ENCODE measurements around the gene ATXN7L1.

Gene ATXN7L1

DNA sequence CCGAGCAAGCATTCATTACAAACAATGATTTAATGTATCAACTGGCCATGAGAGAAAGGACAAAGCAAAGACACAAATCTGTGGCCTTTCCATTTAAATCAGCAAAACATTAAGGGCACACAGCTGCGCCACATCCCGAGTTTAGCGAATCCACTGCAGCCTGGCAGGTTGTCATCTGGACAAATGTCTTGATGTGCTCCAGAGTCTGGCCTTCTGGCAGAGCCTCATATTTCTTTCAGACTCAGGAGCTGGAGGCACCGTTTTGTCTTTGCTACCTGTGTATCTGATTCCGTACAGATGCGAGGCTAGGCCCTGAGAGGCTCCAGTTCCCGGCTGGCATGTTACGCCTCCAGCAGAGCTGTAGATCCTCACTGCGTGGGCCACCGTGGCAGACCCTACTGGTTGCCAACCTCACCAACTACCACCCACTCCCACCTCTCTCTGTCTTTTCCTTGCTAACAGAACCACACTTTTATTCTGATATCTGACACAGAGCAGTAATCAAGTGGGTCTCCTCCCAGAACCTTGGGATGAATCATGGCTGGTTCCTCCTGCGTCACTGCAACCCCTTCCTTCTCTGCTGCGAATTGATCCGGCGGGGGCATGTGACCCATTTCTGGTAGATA is 254.2 kb downstream of the ATXN7L1 start:
- Histone ChIP-seq H3K4me3 (ENCODE audit: low read depth in 1 of 2, low read length in 2 of 2) (no peak overlapping the region), H3K27me3 (ENCODE audit: control insufficient read depth in 1 of 2, insufficient read depth in 2 of 2, low read length in 2 of 2) (no peaks in the 10 kb centered on the region), H3K9ac (ENCODE audit: low read depth in 1 of 2, low read length in 2 of 2) (no peak overlapping the region), H3K36me3 (ENCODE audit: control insufficient read depth in 1 of 2, insufficient read depth in 2 of 2, low read length in 2 of 2) (peaks cover 31 to 32% of the 10 kb centered on the region in 2 donors), H3K27ac (ENCODE audit: low read depth, low read length) (no peak overlapping the region), H3K9me3 (ENCODE audit: control insufficient read depth in 1 of 2, low read length in 2 of 2) (peaks cover 0 to 7% of the 10 kb centered on the region in 2 donors), H3K4me1 (ENCODE audit: control insufficient read depth in 1 of 2, insufficient read depth in 2 of 2, low read length in 2 of 2) (no peaks in the 10 kb centered on the region)

GRCh38 chr7:105621617-105622016 is 254.8 kb downstream of the ATXN7L1 start:
- H3K9me3 ChIP-seq (ENCODE audit: control insufficient read depth in 1 of 2, low read length in 2 of 2): peaks cover 0 to 7% of the 10 kb centered on the region in 2 donors
- no peaks in the 10 kb centered on the region for H3K4me1 ChIP-seq (ENCODE audit: control insufficient read depth in 1 of 2, insufficient read depth in 2 of 2, low read length in 2 of 2)
- H3K4me3 ChIP-seq (ENCODE audit: low read depth in 1 of 2, low read length in 2 of 2): no peak overlapping the region
- H3K27ac ChIP-seq (ENCODE audit: low read depth, low read length): no peak overlapping the region
- H3K9ac ChIP-seq (ENCODE audit: low read depth in 1 of 2, low read length in 2 of 2): no peak overlapping the region
- peaks cover 29 to 33% of the 10 kb centered on the region in 2 donors for H3K36me3 ChIP-seq (ENCODE audit: control insufficient read depth in 1 of 2, insufficient read depth in 2 of 2, low read length in 2 of 2)
- no peaks in the 10 kb centered on the region for H3K27me3 ChIP-seq (ENCODE audit: control insufficient read depth in 1 of 2, insufficient read depth in 2 of 2, low read length in 2 of 2)

DNA sequence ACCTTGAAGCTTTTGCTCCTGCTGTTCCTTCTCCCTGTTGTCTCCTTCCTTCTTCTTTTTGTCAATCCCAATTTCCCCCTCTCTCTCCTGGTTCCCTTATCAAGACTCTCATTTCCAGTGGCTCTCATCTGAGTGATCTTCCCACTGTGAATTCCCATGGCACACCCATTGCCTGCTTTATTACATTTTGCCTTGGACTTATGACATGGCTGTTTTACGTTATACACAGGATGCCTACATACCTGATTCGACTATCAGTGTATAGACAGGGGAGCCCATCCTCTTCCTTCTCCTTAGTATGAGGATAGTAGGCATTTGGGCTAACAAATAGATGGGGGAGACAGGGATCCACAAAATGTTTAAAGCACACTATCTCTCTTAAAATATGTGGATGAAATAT is 255.2 kb downstream of the ATXN7L1 start:
- Histone ChIP-seq H3K27ac (ENCODE audit: low read depth, low read length) (no peak overlapping the region), H3K4me3 (ENCODE audit: low read depth in 1 of 2, low read length in 2 of 2) (no peak overlapping the region), H3K9me3 (ENCODE audit: control insufficient read depth in 1 of 2, low read length in 2 of 2) (peaks cover 0 to 2% of the 10 kb centered on the region in 2 donors), H3K4me1 (ENCODE audit: control insufficient read depth in 1 of 2, insufficient read depth in 2 of 2, low read length in 2 of 2) (no peaks in the 10 kb centered on the region), H3K36me3 (ENCODE audit: control insufficient read depth in 1 of 2, insufficient read depth in 2 of 2, low read length in 2 of 2) (peaks cover 29 to 37% of the 10 kb centered on the region in 2 donors), H3K27me3 (ENCODE audit: control insufficient read depth in 1 of 2, insufficient read depth in 2 of 2, low read length in 2 of 2) (no peaks in the 10 kb centered on the region), H3K9ac (ENCODE audit: low read depth in 1 of 2, low read length in 2 of 2) (no peak overlapping the region)

GRCh38 chr7:105619590-105619989 is 256.8 kb downstream of the ATXN7L1 start:
- Histone ChIP-seq H3K4me1 (ENCODE audit: control insufficient read depth in 1 of 2, insufficient read depth in 2 of 2, low read length in 2 of 2) (no peaks in the 10 kb centered on the region), H3K36me3 (ENCODE audit: control insufficient read depth in 1 of 2, insufficient read depth in 2 of 2, low read length in 2 of 2) (peaks cover 29 to 42% of the 10 kb centered on the region in 2 donors), H3K9me3 (ENCODE audit: control insufficient read depth in 1 of 2, low read length in 2 of 2) (no peaks in the 10 kb centered on the region), H3K4me3 (ENCODE audit: low read depth in 1 of 2, low read length in 2 of 2) (no peak overlapping the region), H3K9ac (ENCODE audit: low read depth in 1 of 2, low read length in 2 of 2) (no peak overlapping the region), H3K27me3 (ENCODE audit: control insufficient read depth in 1 of 2, insufficient read depth in 2 of 2, low read length in 2 of 2) (no peaks in the 10 kb centered on the region), H3K27ac (ENCODE audit: low read depth, low read length) (no peak overlapping the region)

DNA sequence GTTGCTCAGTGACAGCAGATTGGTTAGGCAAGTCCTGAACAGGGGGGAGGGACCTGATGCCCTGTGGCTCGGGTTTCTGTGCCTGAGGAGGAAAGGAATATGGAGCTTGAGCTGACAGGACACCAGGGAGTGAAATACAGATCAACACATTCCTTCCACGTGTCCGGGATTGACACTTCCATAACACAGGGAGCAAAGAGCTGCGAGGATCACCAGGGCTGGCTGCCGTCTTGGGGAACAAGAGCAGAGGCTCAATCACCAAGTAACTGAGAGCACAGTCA is 258.4 kb downstream of the ATXN7L1 start:
- no peaks in the 10 kb centered on the region for H3K9me3 ChIP-seq (ENCODE audit: control insufficient read depth in 1 of 2, low read length in 2 of 2)
- H3K27me3 ChIP-seq (ENCODE audit: control insufficient read depth in 1 of 2, insufficient read depth in 2 of 2, low read length in 2 of 2): no peaks in the 10 kb centered on the region
- peaks cover 18 to 44% of the 10 kb centered on the region in 2 donors for H3K36me3 ChIP-seq (ENCODE audit: control insufficient read depth in 1 of 2, insufficient read depth in 2 of 2, low read length in 2 of 2)
- no peak overlapping the region for H3K27ac ChIP-seq (ENCODE audit: low read depth, low read length)
- H3K4me3 ChIP-seq (ENCODE audit: low read depth in 1 of 2, low read length in 2 of 2): no peak overlapping the region
- no peak overlapping the region for H3K9ac ChIP-seq (ENCODE audit: low read depth in 1 of 2, low read length in 2 of 2)
- no peaks in the 10 kb centered on the region for H3K4me1 ChIP-seq (ENCODE audit: control insufficient read depth in 1 of 2, insufficient read depth in 2 of 2, low read length in 2 of 2)

GRCh38 chr7:105617280-105618015 is 259.0 kb downstream of the ATXN7L1 start:
- no peaks in the 10 kb centered on the region for H3K4me1 ChIP-seq (ENCODE audit: control insufficient read depth in 1 of 2, insufficient read depth in 2 of 2, low read length in 2 of 2)
- H3K36me3 ChIP-seq (ENCODE audit: control insufficient read depth in 1 of 2, insufficient read depth in 2 of 2, low read length in 2 of 2): peaks cover 14 to 43% of the 10 kb centered on the region in 2 donors
- no peak overlapping the region for H3K9ac ChIP-seq (ENCODE audit: low read depth in 1 of 2, low read length in 2 of 2)
- no peak overlapping the region for H3K27ac ChIP-seq (ENCODE audit: low read depth, low read length)
- H3K9me3 ChIP-seq (ENCODE audit: control insufficient read depth in 1 of 2, low read length in 2 of 2): no peaks in the 10 kb centered on the region
- no peaks in the 10 kb centered on the region for H3K27me3 ChIP-seq (ENCODE audit: control insufficient read depth in 1 of 2, insufficient read depth in 2 of 2, low read length in 2 of 2)
- no peak overlapping the region for H3K4me3 ChIP-seq (ENCODE audit: low read depth in 1 of 2, low read length in 2 of 2)

DNA sequence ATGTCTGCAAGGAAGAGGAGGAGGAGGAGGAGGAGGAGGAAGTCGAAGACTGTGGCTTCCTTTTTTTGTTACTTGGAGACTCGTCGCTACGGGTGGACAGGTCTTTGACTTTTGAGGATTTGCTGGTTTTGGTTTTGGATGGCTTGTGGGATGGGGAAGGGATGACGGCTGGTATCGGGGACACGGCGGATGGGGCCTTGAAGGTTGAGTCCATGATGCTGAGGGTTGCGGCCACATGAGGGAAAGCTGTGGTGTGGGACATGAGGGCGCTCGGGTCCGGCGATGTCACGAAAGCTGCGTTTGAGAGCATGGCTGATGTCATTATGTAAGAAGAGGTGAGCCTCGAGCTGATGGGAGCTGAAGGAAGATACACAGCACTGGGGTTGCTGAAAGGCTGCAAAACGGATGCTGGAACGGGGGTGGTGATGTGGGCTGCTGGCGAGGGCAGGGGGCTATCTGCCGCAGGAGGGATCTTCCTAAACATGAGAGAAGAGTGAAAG is 262.0 kb downstream of the ATXN7L1 start:
- Histone ChIP-seq H3K27ac (ENCODE audit: low read depth, low read length) (no peak overlapping the region), H3K36me3 (ENCODE audit: control insufficient read depth in 1 of 2, insufficient read depth in 2 of 2, low read length in 2 of 2) (peaks cover 14 to 32% of the 10 kb centered on the region in 2 donors)

DNA sequence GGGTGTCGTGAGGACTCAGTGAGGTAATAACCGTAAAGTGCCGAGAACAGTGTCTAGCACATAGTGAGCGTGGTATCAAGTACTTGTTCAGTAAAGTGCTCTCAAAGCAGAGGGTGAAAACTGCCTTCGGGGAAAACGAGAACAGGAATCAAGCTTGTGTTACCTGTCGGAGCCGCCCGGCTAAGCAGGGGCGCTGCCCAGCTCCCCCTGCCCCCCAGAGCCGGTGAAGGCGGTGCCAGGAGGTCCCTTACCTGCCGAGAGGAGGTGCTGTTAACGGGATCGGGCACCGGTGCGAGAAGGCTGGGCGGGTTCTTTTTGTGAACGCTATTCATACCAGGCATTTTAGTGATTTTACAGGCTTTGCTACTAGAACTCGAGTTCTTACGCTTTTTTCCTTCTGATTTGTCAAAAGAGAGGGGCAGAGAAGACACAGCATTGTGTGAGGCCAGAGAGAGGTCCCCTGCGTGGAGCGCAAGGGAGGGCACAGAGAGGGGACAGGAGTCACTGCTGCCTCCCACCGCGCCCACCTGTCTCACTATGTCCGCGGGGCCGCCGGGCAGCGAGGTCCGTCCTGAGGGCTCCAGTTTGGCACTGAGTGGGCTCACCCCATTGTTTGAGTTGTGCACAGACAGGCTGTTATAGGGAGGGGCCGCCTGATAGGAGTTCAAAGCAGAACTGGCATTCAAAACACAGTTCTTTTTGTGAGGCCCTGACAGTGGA is 262.6 kb downstream of the ATXN7L1 start:
- H3K9me3 ChIP-seq (ENCODE audit: control insufficient read depth in 1 of 2, low read length in 2 of 2): no peaks in the 10 kb centered on the region
- no peaks in the 10 kb centered on the region for H3K4me1 ChIP-seq (ENCODE audit: control insufficient read depth in 1 of 2, insufficient read depth in 2 of 2, low read length in 2 of 2)
- H3K27me3 ChIP-seq (ENCODE audit: control insufficient read depth in 1 of 2, insufficient read depth in 2 of 2, low read length in 2 of 2): no peaks in the 10 kb centered on the region
- H3K36me3 ChIP-seq (ENCODE audit: control insufficient read depth in 1 of 2, insufficient read depth in 2 of 2, low read length in 2 of 2): peaks cover 13 to 32% of the 10 kb centered on the region in 2 donors
- no peak overlapping the region for H3K4me3 ChIP-seq (ENCODE audit: low read depth in 1 of 2, low read length in 2 of 2)
- H3K9ac ChIP-seq (ENCODE audit: low read depth in 1 of 2, low read length in 2 of 2): no peak overlapping the region
- H3K27ac ChIP-seq (ENCODE audit: low read depth, low read length): no peak overlapping the region

More for the DNA sequence above, 262.0 kb downstream of the ATXN7L1 start:
- Histone ChIP-seq H3K4me3 (ENCODE audit: low read depth in 1 of 2, low read length in 2 of 2) (no peak overlapping the region), H3K9ac (ENCODE audit: low read depth in 1 of 2, low read length in 2 of 2) (no peak overlapping the region), H3K9me3 (ENCODE audit: control insufficient read depth in 1 of 2, low read length in 2 of 2) (no peaks in the 10 kb centered on the region), H3K27me3 (ENCODE audit: control insufficient read depth in 1 of 2, insufficient read depth in 2 of 2, low read length in 2 of 2) (no peaks in the 10 kb centered on the region), H3K4me1 (ENCODE audit: control insufficient read depth in 1 of 2, insufficient read depth in 2 of 2, low read length in 2 of 2) (no peaks in the 10 kb centered on the region)

- no peak overlapping the region for H3K4me3 ChIP-seq (ENCODE audit: low read depth in 1 of 2, low read length in 2 of 2)
- H3K27me3 ChIP-seq (ENCODE audit: control insufficient read depth in 1 of 2, insufficient read depth in 2 of 2, low read length in 2 of 2): no peaks in the 10 kb centered on the region
- no peak overlapping the region for H3K27ac ChIP-seq (ENCODE audit: low read depth, low read length)
- no peaks in the 10 kb centered on the region for H3K4me1 ChIP-seq (ENCODE audit: control insufficient read depth in 1 of 2, insufficient read depth in 2 of 2, low read length in 2 of 2)
- no peak overlapping the region for H3K9ac ChIP-seq (ENCODE audit: low read depth in 1 of 2, low read length in 2 of 2)
- peaks cover 6 to 27% of the 10 kb centered on the region in 2 donors for H3K36me3 ChIP-seq (ENCODE audit: control insufficient read depth in 1 of 2, insufficient read depth in 2 of 2, low read length in 2 of 2)
- H3K9me3 ChIP-seq (ENCODE audit: control insufficient read depth in 1 of 2, low read length in 2 of 2): no peaks in the 10 kb centered on the region
These were observed 263.6 kb downstream of the ATXN7L1 start for GRCh38 chr7:105612806-105613205.

Measured in duodenal mucosa (tissue), 2 donors.